NT2/D1 (cell line): ENCODE measurements around the gene CAPN14.

Experiments used
- SUZ12 ChIP-seq: IDR thresholded peaks from 2 replicates; pipeline ENCODE4 v1.6.1; 2011; ENCODE audit not compliant: insufficient read length, insufficient read depth; ENCODE audit errors: extremely low read depth
- YY1 ChIP-seq: IDR thresholded peaks from 2 replicates; pipeline ENCODE4 v1.6.1; 2011; ENCODE audit not compliant: insufficient read length, insufficient read depth
- ZNF274 ChIP-seq: IDR thresholded peaks from 2 replicates; pipeline ENCODE4 v1.6.1; 2011; ENCODE audit warnings: mild to moderate bottlenecking, low read depth, low read length

DNA sequence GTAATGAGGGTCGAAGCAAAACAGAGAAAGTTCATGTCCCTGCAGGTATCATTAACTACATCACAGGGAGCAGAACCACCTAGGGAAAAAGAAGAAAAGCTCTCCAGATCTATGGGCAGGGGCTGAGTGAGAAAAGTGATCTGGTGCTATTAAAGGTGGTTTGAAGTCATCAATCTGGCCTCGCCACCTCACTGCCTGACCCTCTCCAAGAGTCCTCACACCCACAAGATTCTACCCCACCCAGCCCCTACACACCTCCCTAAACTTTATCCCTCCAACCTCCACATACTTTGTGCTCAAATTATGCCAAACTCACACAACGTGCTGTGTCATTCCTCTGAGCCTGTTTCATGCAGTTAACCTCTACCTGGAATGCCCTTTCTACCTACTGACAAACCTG lies 81.3 kb downstream of the CAPN14 start:
- TF ChIP-seq ZNF274 (no peak), YY1 (no peak), SUZ12 (no peak)
